H9 (cell line): ENCODE data around the gene TARBP1. TPM values are rescaled to one million over a fixed set of nuclear protein-coding genes. Genes with fewer than 3 reads are reported as not detected.

Experiments used
- DNase-seq: peaks from one replicate; pipeline ENCODE4 v3.0.0-alpha.2; 2017
- H2AFZ ChIP-seq: one replicate; pipeline ENCODE4 v1.6.1; 2013; ENCODE audit warnings: mild to moderate bottlenecking, low read length, control low read depth, moderate library complexity
- H2AK5ac ChIP-seq: 2 replicates; pipeline ENCODE4 v1.6.1; 2013; ENCODE audit warnings: low read length, control low read depth, mixed read lengths; ENCODE audit not compliant: insufficient read length
- H2BK120ac ChIP-seq: one replicate; pipeline ENCODE4 v1.6.1; 2013; ENCODE audit warnings: low read depth, mild to moderate bottlenecking, low read length, control low read depth, inconsistent platforms; ENCODE audit not compliant: poor library complexity, severe bottlenecking
- H2BK12ac ChIP-seq: 2 replicates; pipeline ENCODE4 v1.6.1; 2013; ENCODE audit warnings: low read length, control low read depth, mixed read lengths, low read depth; ENCODE audit not compliant: insufficient read length
- H2BK15ac ChIP-seq: 2 replicates; pipeline ENCODE4 v1.6.1; 2013; ENCODE audit warnings: low read depth, low read length, control low read depth
- H2BK20ac ChIP-seq: one replicate; pipeline ENCODE4 v1.6.1; 2013; ENCODE audit warnings: low read depth, mild to moderate bottlenecking, low read length, control low read depth, inconsistent platforms; ENCODE audit not compliant: poor library complexity, severe bottlenecking
- H2BK5ac ChIP-seq: 2 replicates; pipeline ENCODE4 v1.6.1; 2013; ENCODE audit warnings: low read length, control low read depth, mixed read lengths; ENCODE audit not compliant: insufficient read length
- H3K14ac ChIP-seq: 2 replicates; pipeline ENCODE4 v1.6.1; 2013; ENCODE audit warnings: low read length, control low read depth; ENCODE audit not compliant: insufficient read depth
- H3K18ac ChIP-seq: 2 replicates; pipeline ENCODE4 v1.6.1; 2013; ENCODE audit warnings: low read depth, mild to moderate bottlenecking, mixed read lengths, low read length, control low read depth; ENCODE audit not compliant: insufficient read length
- H3K23ac ChIP-seq: 2 replicates; pipeline ENCODE4 v1.6.1; 2013; ENCODE audit warnings: low read length, control low read depth, mixed read lengths, low read depth; ENCODE audit not compliant: insufficient read length
- H3K23me2 ChIP-seq: 2 replicates; pipeline ENCODE4 v1.6.1; 2013; ENCODE audit warnings: low read depth, mild to moderate bottlenecking, mixed read lengths, low read length, control low read depth; ENCODE audit not compliant: insufficient read length, poor library complexity, severe bottlenecking
- H3K27ac ChIP-seq: 2 replicates; pipeline ENCODE4 v1.5.1; 2013; ENCODE audit warnings: low read length, control low read depth, mixed read lengths, low read depth; ENCODE audit not compliant: insufficient read length
- H3K27me3 ChIP-seq: 2 replicates; pipeline ENCODE4 v1.6.1; 2013; ENCODE audit warnings: low read length, control low read depth, inconsistent platforms; ENCODE audit not compliant: insufficient read depth
- H3K4ac ChIP-seq: 2 replicates; pipeline ENCODE4 v1.6.1; 2013; ENCODE audit warnings: low read depth, mild to moderate bottlenecking, control low read depth, inconsistent platforms, low read length, moderate library complexity
- H3K4me1 ChIP-seq: 2 replicates; pipeline ENCODE4 v1.6.1; 2013; ENCODE audit warnings: low read length, control low read depth, inconsistent platforms; ENCODE audit not compliant: insufficient read depth
- H3K4me2 ChIP-seq: 2 replicates; pipeline ENCODE4 v1.6.1; 2013; ENCODE audit warnings: low read length, control low read depth, mixed read lengths; ENCODE audit not compliant: insufficient read length, insufficient read depth
- H3K56ac ChIP-seq: 2 replicates; pipeline ENCODE4 v1.6.1; 2013; ENCODE audit warnings: low read depth, mild to moderate bottlenecking, mixed read lengths, low read length, control low read depth; ENCODE audit not compliant: insufficient read length
- H3K79me1 ChIP-seq: 2 replicates; pipeline ENCODE4 v1.6.1; 2013; ENCODE audit warnings: low read depth, mild to moderate bottlenecking, moderate library complexity, low read length, control low read depth, inconsistent platforms; ENCODE audit not compliant: insufficient read depth, poor library complexity, severe bottlenecking
- H3K79me2 ChIP-seq: 2 replicates; pipeline ENCODE4 v1.6.1; 2013; ENCODE audit warnings: low read length, control low read depth, inconsistent platforms; ENCODE audit not compliant: insufficient read depth
- H3K9ac ChIP-seq: 2 replicates; pipeline ENCODE4 v1.6.1; 2013; ENCODE audit warnings: low read length, control low read depth, mixed read lengths; ENCODE audit not compliant: insufficient read length; ENCODE audit errors: extremely low read depth
- H3K9me3 ChIP-seq: one replicate; pipeline ENCODE4 v1.6.1; 2013; ENCODE audit warnings: low read depth, low read length, inconsistent platforms; ENCODE audit not compliant: control insufficient read depth
- H3T11ph ChIP-seq: one replicate; pipeline ENCODE4 v1.6.1; 2013; ENCODE audit warnings: mild to moderate bottlenecking, low read length, control low read depth, inconsistent platforms
- H4K20me1 ChIP-seq: one replicate; pipeline ENCODE4 v1.6.1; 2013; ENCODE audit not compliant: control insufficient read depth, insufficient read length, insufficient read depth
- H4K5ac ChIP-seq: 2 replicates; pipeline ENCODE4 v1.6.1; 2013; ENCODE audit warnings: low read depth, mild to moderate bottlenecking, mixed read lengths, low read length, control low read depth; ENCODE audit not compliant: insufficient read length
- H4K8ac ChIP-seq: replicated peaks from 2 replicates; pipeline ENCODE4 v1.6.1; 2013; ENCODE audit warnings: low read length, control low read depth, mixed read lengths, low read depth; ENCODE audit not compliant: insufficient read length
- H4K91ac ChIP-seq: 2 replicates; pipeline ENCODE4 v1.6.1; 2013; ENCODE audit warnings: low read depth, mild to moderate bottlenecking, moderate library complexity, mixed read lengths, low read length, control low read depth; ENCODE audit not compliant: insufficient read length
- H3K27ac Mint-ChIP-seq, 3 experiments: 2 replicates in 2 of 3; 3 replicates in 1 of 3; pipeline ENCODE4 v1.8.0; 2020 to 2021; ENCODE audit warnings: mixed read lengths in 3 of 3, mild to moderate bottlenecking in 1 of 3, moderate library complexity in 1 of 3
- H3K27me3 Mint-ChIP-seq: 2 replicates; pipeline ENCODE4 v1.8.0; 2021; ENCODE audit warnings: low read depth, mild to moderate bottlenecking, moderate library complexity, mixed read lengths
- H3K36me3 Mint-ChIP-seq, 3 experiments: 2 replicates in 2 of 3; 3 replicates in 1 of 3; pipeline ENCODE4 v1.8.0; 2020 to 2021; ENCODE audit warnings: low read depth in 3 of 3, mixed read lengths in 3 of 3; ENCODE audit not compliant: insufficient read depth in 1 of 3
- H3K4me1 Mint-ChIP-seq, 2 experiments: 2 replicates each; pipeline ENCODE4 v1.8.0; 2020; ENCODE audit warnings: mixed read lengths in 2 of 2
- H3K4me3 Mint-ChIP-seq, 2 experiments: 2 replicates in 1 of 2; 3 replicates in 1 of 2; pipeline ENCODE4 v1.8.0; 2020 to 2021; ENCODE audit warnings: mild to moderate bottlenecking in 2 of 2, mixed read lengths in 2 of 2, moderate library complexity in 1 of 2
- H3K9me3 Mint-ChIP-seq, 2 experiments: 2 replicates in 1 of 2; 3 replicates in 1 of 2; pipeline ENCODE4 v1.8.0; 2020; ENCODE audit warnings: mild to moderate bottlenecking in 2 of 2, mixed read lengths in 2 of 2, moderate library complexity in 1 of 2
- WGBS: extraction: QIAGEN DNeasy Blood & Tissue Kit; methylation state at CpG from one replicate; pipeline ENCODE4 v1.1.7; 2013; ENCODE audit warnings: missing lambda C conversion rate, low lambda C conversion rate, mixed read lengths; ENCODE audit not compliant: insufficient read length; ENCODE audit errors: extremely low coverage; 5-methylcytosine and 5-hydroxymethylcytosine counted together
- total RNA-seq: library from RNA; stranded (reverse); gene quantifications from 2 replicates; pipeline ENCODE4 v1.2.1, GENCODE V29; 2021
- TF ChIP-seq, protein P1 (sequence below): fragments of 200-600 bp; sonication (generic); conservative IDR thresholded peaks from 3 replicates; pipeline ENCODE4 v1.8.0; 2021; ENCODE audit warnings: antibody characterized with exemption, mild to moderate bottlenecking

The TARBP1 gene
- total RNA-seq, 1 experiment from 2014 or later = 20.2 TPM

DNA sequence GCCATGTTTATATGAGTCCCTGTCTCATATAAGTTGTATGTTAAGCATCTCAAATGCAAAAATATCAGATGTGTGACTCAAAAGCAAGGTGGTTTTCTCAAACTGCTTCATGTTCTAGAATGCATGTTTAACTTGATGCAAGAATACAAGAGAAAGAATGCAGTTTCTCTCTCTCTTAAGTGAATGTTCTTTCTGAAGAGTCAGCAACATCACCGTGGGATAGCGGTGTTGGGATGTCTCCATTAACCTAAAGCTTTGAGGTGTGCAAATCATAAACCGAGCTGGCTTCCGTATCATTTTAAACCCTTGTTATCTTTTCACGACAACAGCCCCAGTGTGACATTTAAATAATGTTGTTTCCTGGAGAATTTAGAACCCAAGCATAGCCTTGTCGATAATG lies 48.4 kb upstream of the TARBP1 start:
- Histone ChIP-seq H3K9me3 (no peaks in the 10 kb centered on the region), H3K27ac (no peak overlapping the region), H2BK120ac (no peak overlapping the region), H2BK5ac (no peak overlapping the region), H3K56ac (no peak overlapping the region), H3K27me3 (no peaks in the 10 kb centered on the region), H2BK20ac (no peak overlapping the region), H2AK5ac (no peak overlapping the region), H3T11ph (no peak overlapping the region), H4K8ac (no peak overlapping the region), H4K5ac (no peak overlapping the region), H4K20me1 (no peaks in the 10 kb centered on the region), H3K18ac (no peak overlapping the region), H3K4me1 (peaks cover 5% of the 10 kb centered on the region; the same call in 1 of the 2 replicates), H4K91ac (no peak overlapping the region), H3K23me2 (no peaks in the 10 kb centered on the region), H3K14ac (no peak overlapping the region), H3K4me2 (no peak overlapping the region), H2BK12ac (no peak overlapping the region), H2AFZ (no peak overlapping the region), H2BK15ac (no peak overlapping the region), H3K23ac (no peak overlapping the region), H3K9ac (no peak overlapping the region), H3K79me1 (no peaks in the 10 kb centered on the region), H3K79me2 (no peaks in the 10 kb centered on the region), H3K4ac (no peak overlapping the region)
- no peaks in the 10 kb centered on the region; the same call in 1 of the 2 replicates for H3K27me3 Mint-ChIP-seq
- H3K9me3 Mint-ChIP-seq = no peaks in the 10 kb centered on the region
- no CpG with 5 or more reads among the region's 6 CpGs for WGBS
- TF ChIP-seq, protein P1, sequence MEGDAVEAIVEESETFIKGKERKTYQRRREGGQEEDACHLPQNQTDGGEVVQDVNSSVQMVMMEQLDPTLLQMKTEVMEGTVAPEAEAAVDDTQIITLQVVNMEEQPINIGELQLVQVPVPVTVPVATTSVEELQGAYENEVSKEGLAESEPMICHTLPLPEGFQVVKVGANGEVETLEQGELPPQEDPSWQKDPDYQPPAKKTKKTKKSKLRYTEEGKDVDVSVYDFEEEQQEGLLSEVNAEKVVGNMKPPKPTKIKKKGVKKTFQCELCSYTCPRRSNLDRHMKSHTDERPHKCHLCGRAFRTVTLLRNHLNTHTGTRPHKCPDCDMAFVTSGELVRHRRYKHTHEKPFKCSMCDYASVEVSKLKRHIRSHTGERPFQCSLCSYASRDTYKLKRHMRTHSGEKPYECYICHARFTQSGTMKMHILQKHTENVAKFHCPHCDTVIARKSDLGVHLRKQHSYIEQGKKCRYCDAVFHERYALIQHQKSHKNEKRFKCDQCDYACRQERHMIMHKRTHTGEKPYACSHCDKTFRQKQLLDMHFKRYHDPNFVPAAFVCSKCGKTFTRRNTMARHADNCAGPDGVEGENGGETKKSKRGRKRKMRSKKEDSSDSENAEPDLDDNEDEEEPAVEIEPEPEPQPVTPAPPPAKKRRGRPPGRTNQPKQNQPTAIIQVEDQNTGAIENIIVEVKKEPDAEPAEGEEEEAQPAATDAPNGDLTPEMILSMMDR = no peak
- H3K4me3 Mint-ChIP-seq = no peak overlapping the region
- DNase-seq = no peak
- peaks cover 13 to 18% of the 10 kb centered on the region in 2 experiments for H3K4me1 Mint-ChIP-seq
- no peak overlapping the region for H3K27ac Mint-ChIP-seq
- no peaks in the 10 kb centered on the region for H3K36me3 Mint-ChIP-seq
